Naive thymus-derived CD4-positive, alpha-beta T cell (primary cell): ENCODE results near the gene ZNF787. TPM values are rescaled to one million over a fixed set of nuclear protein-coding genes. Genes with fewer than 3 reads are reported as not detected.

Source experiments
- ATAC-seq: fragments of 150-1000 bp; cut with Tn5 transposase; 2 replicates; pipeline ENCODE4 v1.10.0; 2021; ENCODE audit warnings: mild to moderate bottlenecking, moderate library complexity
- CTCF ChIA-PET: fragments of 350-600 bp; sonication (Branson Sonifier 250); formaldehyde crosslinking; loops from one replicate; lab custom pipeline; 2021; ENCODE audit warnings: antibody characterized with exemption; lab: Charles Lee
- POLR2A ChIA-PET: fragments of 350-600 bp; sonication (Branson Sonifier 250); formaldehyde crosslinking; loops from one replicate; lab custom pipeline; 2021; ENCODE audit warnings: antibody characterized with exemption, inconsistent platforms; lab: Charles Lee
- DNase-seq, 9 donors: peaks; one replicate each; pipeline versions ENCODE4 v3.0.0 to v3.0.0-alpha.2; 2020 to 2022; ENCODE audit warnings: mixed read lengths in 1 of 9
- H3K27ac ChIP-seq: one replicate; pipeline ENCODE4 v1.7.0; 2013; ENCODE audit warnings: mild to moderate bottlenecking, low read depth, low read length, moderate library complexity
- H3K27me3 ChIP-seq, 2 donors: one replicate each; pipeline ENCODE4 v1.7.0; 2013; ENCODE audit warnings: low read length in 2 of 2, mild to moderate bottlenecking in 2 of 2, moderate library complexity in 2 of 2; ENCODE audit not compliant: control insufficient read depth in 2 of 2, insufficient read depth in 2 of 2
- H3K36me3 ChIP-seq, 3 experiments: 1 replicate in 2 of 3; 2 replicates in 1 of 3; pipeline ENCODE4 v1.7.0; 2013; ENCODE audit warnings: low read length in 3 of 3, mild to moderate bottlenecking in 3 of 3, moderate library complexity in 1 of 3; ENCODE audit not compliant: insufficient read depth in 3 of 3, control insufficient read depth in 2 of 3
- H3K4me1 ChIP-seq, 2 donors: one replicate each; pipeline ENCODE4 v1.7.0; 2013; ENCODE audit warnings: low read length in 2 of 2, mild to moderate bottlenecking in 2 of 2, moderate library complexity in 1 of 2; ENCODE audit not compliant: control insufficient read depth in 2 of 2, insufficient read depth in 2 of 2
- H3K4me3 ChIP-seq: 2 replicates; pipeline ENCODE4 v1.7.0; 2013; ENCODE audit warnings: mild to moderate bottlenecking, low read length
- H3K9me3 ChIP-seq, 3 experiments: 1 replicate in 2 of 3; 2 replicates in 1 of 3; pipeline ENCODE4 v1.7.0; 2013; ENCODE audit warnings: low read length in 3 of 3; ENCODE audit not compliant: control insufficient read depth in 2 of 3
- H3K27ac Mint-ChIP-seq, 9 donors: one replicate each; pipeline ENCODE4 v1.8.0; 2020 to 2022; ENCODE audit warnings: mixed read lengths in 9 of 9, mild to moderate bottlenecking in 8 of 9, moderate library complexity in 5 of 9, inconsistent platforms in 2 of 9
- H3K27me3 Mint-ChIP-seq, 5 donors: one replicate each; pipeline ENCODE4 v1.8.0; 2021 to 2022; ENCODE audit warnings: mixed read lengths in 5 of 5, mild to moderate bottlenecking in 1 of 5
- H3K36me3 Mint-ChIP-seq, 5 donors: one replicate each; pipeline ENCODE4 v1.8.0; 2020 to 2022; ENCODE audit warnings: mixed read lengths in 5 of 5, mild to moderate bottlenecking in 3 of 5, inconsistent platforms in 1 of 5
- H3K4me1 Mint-ChIP-seq, 7 donors: one replicate each; pipeline ENCODE4 v1.8.0; 2020 to 2022; ENCODE audit warnings: mixed read lengths in 7 of 7, mild to moderate bottlenecking in 3 of 7, inconsistent platforms in 1 of 7
- H3K4me3 Mint-ChIP-seq, 10 donors: one replicate each; pipeline ENCODE4 v1.8.0; 2020 to 2022; ENCODE audit warnings: mild to moderate bottlenecking in 10 of 10, mixed read lengths in 10 of 10, moderate library complexity in 6 of 10, inconsistent platforms in 2 of 10
- H3K9me3 Mint-ChIP-seq, 11 donors: one replicate each; pipeline ENCODE4 v1.8.0; 2020 to 2022; ENCODE audit warnings: mixed read lengths in 11 of 11, mild to moderate bottlenecking in 4 of 11, inconsistent platforms in 1 of 11, moderate library complexity in 1 of 11
- intact Hi-C, 2 donors: fragments of 100-400 bp; cut with micrococcal nuclease; formaldehyde crosslinking; loops; one replicate each; pipeline ENCODE4 v1.15.1; 2023
- polyA plus RNA-seq, 2 donors: library from polyadenylated mRNA; unstranded; fragments of 300-500 nt; fragmentation: Illumina TruSeq; gene quantifications; one replicate each; pipeline ENCODE4 v1.2.3, GENCODE V29; 2021
- total RNA-seq, 6 experiments: library from RNA in 5 of 6; stranded (reverse) in 5 of 6; gene quantifications; 1 replicate in 5 of 6; 2 replicates in 1 of 6; pipeline ENCODE4 v1.2.3 and lab custom pipeline; 2021 to 2026

ZNF787 gene
- total and polyA plus RNA-seq, 7 experiments from 2014 or later = 1.5 to 41.2 (median 32.2) TPM

DNA sequence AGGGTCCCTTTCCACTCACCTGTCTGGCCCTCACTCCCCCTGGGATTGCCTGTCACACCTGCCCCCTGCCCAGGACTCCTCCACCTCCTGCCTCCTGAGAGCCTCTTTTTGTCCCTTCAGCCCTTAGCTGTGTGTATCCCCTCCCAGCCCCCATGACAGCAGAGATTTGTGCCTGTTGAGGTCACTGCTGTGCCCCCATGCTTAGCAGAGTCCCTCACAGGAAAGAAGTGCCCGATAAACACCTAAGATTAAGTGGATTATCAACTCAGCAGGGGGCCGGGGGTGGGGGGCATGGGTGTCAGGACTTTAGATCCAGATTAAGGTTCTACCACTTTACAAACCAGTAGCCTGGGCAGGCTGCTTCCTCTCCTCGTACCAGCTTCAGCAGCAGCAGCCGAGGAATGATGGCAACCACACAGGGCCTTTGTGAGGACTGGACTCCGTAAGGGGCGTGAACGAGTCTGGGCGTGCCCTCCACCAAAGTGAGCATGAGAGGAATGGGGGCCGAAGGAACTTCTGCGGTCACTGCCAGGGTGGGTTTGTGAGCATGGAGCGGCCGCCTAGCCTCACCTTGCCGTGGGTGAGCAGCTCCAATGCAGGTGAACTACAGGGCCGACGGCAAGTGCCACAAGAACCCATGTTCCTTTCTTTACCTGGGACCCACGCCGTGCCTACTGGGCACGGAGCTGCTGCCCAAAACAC, 36.1 kb downstream of the ZNF787 start:
- H3K4me3 Mint-ChIP-seq = no peak overlapping the region

DNA sequence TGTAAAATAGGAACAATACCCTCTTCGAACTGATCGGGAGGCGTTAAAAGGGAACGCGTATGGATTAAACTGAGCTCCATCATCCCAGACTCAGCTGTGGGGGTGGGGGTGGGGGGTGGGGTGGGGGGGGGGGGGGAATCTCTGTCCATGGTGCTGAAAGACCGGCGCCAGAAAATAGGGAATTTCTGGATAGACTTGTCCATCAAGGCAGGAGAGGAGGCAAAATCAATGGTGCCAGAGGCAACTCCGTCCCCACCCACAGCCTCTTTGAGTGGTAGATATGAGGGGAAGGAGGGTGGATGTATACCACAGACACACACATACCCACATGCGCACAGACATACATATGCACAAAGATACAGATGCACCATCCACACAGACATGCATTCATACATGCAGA, 37.4 kb downstream of the ZNF787 start:
- Mint-ChIP-seq H3K4me3 (no peak overlapping the region), H3K27ac (no peak overlapping the region), H3K4me1 (peaks cover 9 to 13% (median 11%) of the 10 kb centered on the region in 7 donors), H3K27me3 (peaks cover 4 to 13% (median 10%) of the 10 kb centered on the region in 5 donors), H3K9me3 (peaks cover 0 to 1% (median 0%) of the 10 kb centered on the region in 11 donors), H3K36me3 (peaks cover 0 to 4% (median 0%) of the 10 kb centered on the region in 5 donors)
- Histone ChIP-seq H3K27ac (no peak overlapping the region), H3K4me1 (peaks cover 7 to 8% of the 10 kb centered on the region in 2 donors), H3K27me3 (no peaks in the 10 kb centered on the region), H3K36me3 (peaks cover 0 to 9% (median 0%) of the 10 kb centered on the region in 3 experiments), H3K4me3 (no peak overlapping the region), H3K9me3 (no peaks in the 10 kb centered on the region)
- DNase-seq (no peak), ATAC-seq (no peak)
- ChIA-PET CTCF (no interaction called here), POLR2A (no interaction called here)
- intact Hi-C loops = loop anchor here in 1 of 2 donors (5.0 kb wide), 1 partner anchor 234 kb away; no protein-coding TSS in a partner anchor

More for the DNA sequence above, 36.1 kb downstream of the ZNF787 start:
- Mint-ChIP-seq H3K9me3 (peaks cover 0 to 1% (median 0%) of the 10 kb centered on the region in 11 donors), H3K4me1 (peaks cover 9 to 13% (median 11%) of the 10 kb centered on the region in 7 donors), H3K27me3 (peaks cover 4 to 13% (median 10%) of the 10 kb centered on the region in 5 donors), H3K36me3 (peaks cover 0 to 12% (median under 1%) of the 10 kb centered on the region in 5 donors), H3K27ac (peak overlapping the region in 2 of 9 donors; percentile 23 to 50)
- no peak for DNase-seq
- intact Hi-C loops = loop anchor here in 1 of 2 donors (5.0 kb wide), 1 partner anchor 232 kb away; no protein-coding TSS in a partner anchor
- ChIA-PET POLR2A (no interaction called here), CTCF (interaction anchor here (1.1 to 1.2 kb wide), 2 partner anchors 19 to 249 kb away, joined by 4 read pairs; no protein-coding TSS in a partner anchor)
- no peak overlapping the region for H3K4me3 ChIP-seq
- peaks cover 7 to 8% of the 10 kb centered on the region in 2 donors for H3K4me1 ChIP-seq
- ATAC-seq = no peak
- H3K27me3 ChIP-seq = no peaks in the 10 kb centered on the region
- no peaks in the 10 kb centered on the region for H3K9me3 ChIP-seq
- H3K27ac ChIP-seq = no peak overlapping the region
- H3K36me3 ChIP-seq = peaks cover 0 to 21% (median 0%) of the 10 kb centered on the region in 3 experiments

DNA sequence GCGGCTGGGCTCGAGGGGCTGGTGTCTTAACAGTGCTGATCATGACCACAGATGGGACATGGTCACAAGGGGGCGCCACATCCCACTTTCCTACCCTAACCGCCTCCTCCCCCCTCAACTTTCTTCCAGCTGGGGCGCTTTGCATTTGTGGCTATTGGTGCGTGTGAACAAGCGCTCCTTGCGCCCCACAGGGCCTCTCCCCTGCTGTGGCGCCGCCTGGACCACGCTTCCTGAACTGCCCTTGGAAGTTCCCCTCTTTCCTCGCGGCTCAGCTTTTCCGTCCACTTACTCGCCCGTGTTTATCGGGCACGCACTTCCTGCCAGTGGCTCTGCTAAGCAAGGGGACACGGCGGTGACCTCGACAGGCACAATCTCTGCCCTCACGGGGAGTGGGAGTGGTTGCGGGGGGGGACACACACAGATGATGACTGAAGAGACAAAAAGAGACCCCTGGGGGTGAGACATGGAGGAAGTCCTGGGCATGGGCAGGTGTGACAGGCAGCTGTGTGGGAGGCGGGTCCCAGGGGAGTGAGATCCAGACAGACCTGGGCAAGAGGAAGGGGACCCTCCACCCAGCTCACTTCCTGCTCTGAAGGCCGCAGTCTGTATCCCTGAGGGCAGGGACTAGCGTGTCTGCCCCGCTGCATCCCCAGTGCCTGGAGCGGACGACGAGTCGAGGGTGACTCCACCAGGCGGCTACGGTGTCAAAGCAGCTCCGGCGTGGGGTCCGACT, 40.3 kb downstream of the ZNF787 start:
- Histone ChIP-seq H3K9me3 (no peaks in the 10 kb centered on the region), H3K4me1 (peaks cover 7 to 8% of the 10 kb centered on the region in 2 donors), H3K36me3 (no peaks in the 10 kb centered on the region), H3K4me3 (peak overlapping the region; percentile 58), H3K27me3 (no peaks in the 10 kb centered on the region), H3K27ac (no peak overlapping the region)
- intact Hi-C loops = loop anchor here (1.0 to 5.0 kb wide), 4 partner anchors 91 to 252 kb away; no protein-coding TSS in a partner anchor
- ChIA-PET POLR2A (no interaction called here), CTCF (interaction anchor here (1.0 to 1.1 kb wide), 2 partner anchors 11 to 91 kb away, joined by 3 read pairs; no protein-coding TSS in a partner anchor)
- DNase-seq (peak; percentile 22 to 69 (median 47)), ATAC-seq (peak; percentile 81)
- H3K4me3 Mint-ChIP-seq = peak overlapping the region; percentile 70 to 89 (median 80)
- peaks cover 4 to 13% (median 10%) of the 10 kb centered on the region in 5 donors for H3K27me3 Mint-ChIP-seq
- no peaks in the 10 kb centered on the region for H3K36me3 Mint-ChIP-seq
- H3K27ac Mint-ChIP-seq = peak overlapping the region in 1 of 9 donors; percentile 31
- peaks cover 0 to 1% (median 0%) of the 10 kb centered on the region in 11 donors for H3K9me3 Mint-ChIP-seq
- peaks cover 8 to 11% (median 11%) of the 10 kb centered on the region in 7 donors for H3K4me1 Mint-ChIP-seq

DNA sequence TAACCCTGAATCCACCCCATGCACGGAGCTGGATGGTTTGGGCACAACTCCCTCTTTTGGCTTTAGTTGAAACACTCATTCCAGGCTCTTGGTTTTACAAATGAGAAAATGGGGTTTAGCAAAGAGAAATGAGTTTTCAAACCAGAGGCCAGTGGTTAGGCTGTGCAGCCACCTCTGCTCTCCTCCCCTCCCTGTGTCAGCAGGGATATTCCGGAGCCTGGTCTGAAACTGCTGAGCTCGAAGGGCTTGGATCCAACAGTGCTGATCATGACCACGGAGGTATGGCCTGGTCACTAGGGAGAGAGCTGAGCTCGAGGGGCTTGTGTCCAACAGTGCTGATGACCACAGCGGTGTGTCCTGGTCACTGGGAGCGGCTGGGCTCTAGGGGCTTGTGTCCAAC, 41.5 kb downstream of the ZNF787 start:
- Histone ChIP-seq H3K4me1 (peaks cover 7 to 8% of the 10 kb centered on the region in 2 donors), H3K36me3 (no peaks in the 10 kb centered on the region), H3K27me3 (no peaks in the 10 kb centered on the region), H3K4me3 (no peak overlapping the region), H3K27ac (no peak overlapping the region), H3K9me3 (no peaks in the 10 kb centered on the region)
- Mint-ChIP-seq H3K4me3 (peak overlapping the region in 2 of 10 donors; percentile 13 to 26), H3K36me3 (no peaks in the 10 kb centered on the region), H3K27ac (no peak overlapping the region), H3K4me1 (peaks cover 8 to 11% (median 11%) of the 10 kb centered on the region in 7 donors), H3K27me3 (peaks cover 4 to 14% (median 10%) of the 10 kb centered on the region in 5 donors), H3K9me3 (peaks cover 0 to 1% (median 0%) of the 10 kb centered on the region in 11 donors)
- ATAC-seq (no peak), DNase-seq (no peak)
- ChIA-PET POLR2A (no interaction called here), CTCF (interaction anchor here (0.7 to 1.5 kb wide), 2 partner anchors 172 to 174 kb away, joined by 3 to 4 read pairs; no protein-coding TSS in a partner anchor)
- intact Hi-C loops = loop anchor here (1.0 to 5.0 kb wide), 4 partner anchors 93 to 254 kb away; no protein-coding TSS in a partner anchor

DNA sequence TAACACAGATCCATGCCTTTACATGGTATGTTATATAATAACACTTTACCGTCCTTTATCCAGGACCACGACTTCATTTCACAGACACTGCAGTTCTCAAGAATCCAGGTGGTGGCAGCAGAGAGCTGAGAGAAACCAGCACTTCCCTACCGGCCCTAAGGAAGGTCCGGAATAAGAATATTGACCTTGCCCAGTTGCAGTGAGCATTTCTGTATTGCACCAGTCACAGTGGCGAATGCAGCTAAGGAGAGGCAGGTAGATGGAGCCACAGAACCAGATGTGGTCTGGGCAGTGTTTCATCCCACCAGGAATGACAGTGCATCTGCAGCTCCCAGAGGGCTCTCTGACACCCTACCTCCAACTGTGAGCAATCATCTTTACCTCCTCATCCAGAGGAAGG, 44.6 kb downstream of the ZNF787 start:
- peaks cover 7 to 8% of the 10 kb centered on the region in 2 donors for H3K4me1 ChIP-seq
- H3K9me3 Mint-ChIP-seq = no peaks in the 10 kb centered on the region
- H3K4me3 ChIP-seq = no peak overlapping the region
- H3K36me3 ChIP-seq = no peaks in the 10 kb centered on the region
- no peak overlapping the region for H3K27ac ChIP-seq
- H3K36me3 Mint-ChIP-seq = no peaks in the 10 kb centered on the region
- no peaks in the 10 kb centered on the region for H3K9me3 ChIP-seq
- intact Hi-C loops = loop anchor here in 1 of 2 donors (1.0 kb wide), 2 partner anchors 96 to 257 kb away; no protein-coding TSS in a partner anchor
- no peak overlapping the region for H3K4me3 Mint-ChIP-seq
- H3K27me3 ChIP-seq = no peaks in the 10 kb centered on the region
- H3K27me3 Mint-ChIP-seq = peaks cover 4 to 12% (median 9%) of the 10 kb centered on the region in 5 donors
- CTCF ChIA-PET = interaction anchor here (0.6 to 1.5 kb wide), 5 partner anchors 11 to 916 kb away, joined by 3 to 9 read pairs (median 3); no protein-coding TSS in a partner anchor
- POLR2A ChIA-PET = no interaction called here
- H3K4me1 Mint-ChIP-seq = peaks cover 7 to 9% (median 9%) of the 10 kb centered on the region in 7 donors
- H3K27ac Mint-ChIP-seq = no peak overlapping the region
- peak; percentile 38 for ATAC-seq
- peak in 5 of 9 donors; percentile 12 to 39 (median 21) for DNase-seq

DNA sequence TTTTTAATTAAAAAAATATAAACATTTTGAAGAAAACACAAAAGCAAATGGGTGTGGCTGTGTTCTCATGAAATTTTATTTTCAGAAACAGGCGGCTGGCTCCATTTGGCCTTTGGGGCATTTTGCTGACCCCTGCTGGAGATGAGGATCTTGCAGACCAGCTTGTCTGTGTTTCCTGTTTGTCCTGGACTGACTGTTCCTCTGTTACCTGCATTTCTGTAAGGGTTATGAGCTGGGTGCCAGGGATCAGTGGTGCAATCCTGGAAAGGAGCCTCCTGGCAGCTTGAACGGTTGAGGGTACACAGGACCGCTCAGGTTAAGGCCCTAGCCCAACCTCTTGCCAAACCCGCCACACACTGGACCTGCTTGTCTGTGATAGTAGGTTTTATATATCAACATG, 49.9 kb downstream of the ZNF787 start:
- Histone ChIP-seq H3K4me3 (no peak overlapping the region), H3K4me1 (no peaks in the 10 kb centered on the region), H3K27ac (no peak overlapping the region), H3K9me3 (no peaks in the 10 kb centered on the region), H3K36me3 (no peaks in the 10 kb centered on the region), H3K27me3 (no peaks in the 10 kb centered on the region)
- peaks cover 2 to 10% (median 8%) of the 10 kb centered on the region in 7 donors for H3K4me1 Mint-ChIP-seq
- ChIA-PET POLR2A (no interaction called here), CTCF (interaction anchor here (0.6 kb wide), 1 partner anchor 277 kb away, joined by 5 read pairs; no protein-coding TSS in a partner anchor)
- no peak for ATAC-seq
- intact Hi-C loops = no loop called here
- peaks cover 0 to 14% (median 3%) of the 10 kb centered on the region in 5 donors for H3K27me3 Mint-ChIP-seq
- no peak overlapping the region for H3K27ac Mint-ChIP-seq
- no peak overlapping the region for H3K4me3 Mint-ChIP-seq
- H3K9me3 Mint-ChIP-seq = no peaks in the 10 kb centered on the region
- no peak for DNase-seq
- no peaks in the 10 kb centered on the region for H3K36me3 Mint-ChIP-seq
